KOPT-K1 (cell line): Measurements from ENCODE around the gene LSM8.
"Not testable (repeated sequence)": the region's sequence is repeated elsewhere in the genome, so short reads cannot be mapped to it uniquely, and the experiment has no call there.

Experiments used
- H3K27ac ChIP-seq: fragments of 200-600 bp; sonication (generic); 2 replicates; pipeline ENCODE4 v1.5.1; 2016; ENCODE audit warnings: antibody characterized with exemption, mild to moderate bottlenecking, low read depth, low read length; ENCODE audit not compliant: poor library complexity, severe bottlenecking
- H3K36me3 ChIP-seq: fragments of 200-600 bp; sonication (generic); 2 replicates; pipeline ENCODE4 v1.5.1; 2017; ENCODE audit warnings: antibody characterized with exemption, mild to moderate bottlenecking, low read length, moderate library complexity; ENCODE audit not compliant: insufficient read depth
- H3K9me3 ChIP-seq: fragments of 200-600 bp; sonication (generic); 2 replicates; pipeline ENCODE4 v1.5.1; 2017; ENCODE audit warnings: antibody characterized with exemption, low read length, mild to moderate bottlenecking; ENCODE audit not compliant: insufficient read depth, poor library complexity, severe bottlenecking

Gene LSM8

DNA sequence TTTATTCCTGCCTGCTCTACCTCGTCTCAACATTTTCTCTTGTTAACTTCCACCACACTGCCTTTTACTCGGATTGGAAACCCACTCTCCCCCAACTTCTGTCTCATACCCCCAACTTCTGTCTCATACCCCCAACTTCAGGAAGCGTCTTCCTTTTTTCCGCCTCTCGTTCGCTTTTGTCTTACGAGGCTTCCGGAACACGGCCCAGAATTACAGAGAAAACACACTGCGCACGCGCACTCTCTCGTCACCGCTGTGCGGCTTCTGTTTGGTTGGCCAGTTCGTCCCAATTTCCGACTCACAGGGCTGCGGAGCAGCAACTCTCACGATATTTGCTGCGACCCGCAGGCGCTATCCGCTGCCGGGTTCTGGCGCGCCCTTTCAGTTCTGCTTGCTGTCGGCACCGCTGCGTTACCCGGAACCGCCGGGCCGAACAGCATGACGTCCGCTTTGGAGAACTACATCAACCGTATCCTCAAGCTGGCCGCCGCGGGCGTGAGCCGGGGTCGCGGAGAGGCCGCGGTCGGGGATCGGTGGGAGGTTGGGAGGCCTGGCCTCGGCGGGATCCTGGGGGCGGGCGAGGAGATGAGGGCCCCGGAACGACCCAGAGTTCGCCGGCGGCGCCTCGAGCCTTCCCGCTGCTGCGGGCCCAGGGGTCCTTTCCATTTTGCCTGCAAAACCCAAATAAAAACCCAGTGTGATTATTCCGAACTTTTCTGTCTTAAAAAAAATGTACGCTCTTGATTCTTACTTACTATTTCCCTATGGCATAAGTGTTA, at the start of gene LSM8:
Gene LSM8 (plus strand): TSS at position 379 of the 779 bp plus-strand sequence. CDS start 60 bp downstream, at position 439.
- Histone ChIP-seq H3K36me3 (peaks cover 38% of the 10 kb centered on the region), H3K27ac (peak within 1 kb of the TSS; percentile 82), H3K9me3 (no peaks in the 10 kb centered on the region)

DNA sequence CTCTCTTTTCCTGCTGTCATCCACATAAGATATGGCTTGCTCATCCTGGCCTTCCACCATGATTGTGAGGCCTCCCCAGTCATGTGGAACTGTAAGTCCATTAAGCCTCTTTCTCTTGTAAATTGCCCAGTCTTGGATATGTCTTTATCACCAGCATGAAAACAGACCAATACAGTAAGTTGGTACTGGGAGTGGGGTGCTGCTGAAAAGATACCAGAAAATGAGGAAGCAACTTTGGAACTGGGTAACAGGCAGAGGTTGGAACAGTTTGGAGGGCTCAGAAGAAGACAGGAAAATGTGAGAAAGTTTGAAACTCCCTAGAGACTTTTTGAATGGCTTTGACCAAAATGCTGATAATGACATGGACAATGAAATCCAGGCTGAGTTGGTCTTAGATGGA, 49.5 kb upstream of the LSM8 start:
- H3K9me3 ChIP-seq, H3K27ac ChIP-seq, H3K36me3 ChIP-seq: not testable (repeated sequence)

DNA sequence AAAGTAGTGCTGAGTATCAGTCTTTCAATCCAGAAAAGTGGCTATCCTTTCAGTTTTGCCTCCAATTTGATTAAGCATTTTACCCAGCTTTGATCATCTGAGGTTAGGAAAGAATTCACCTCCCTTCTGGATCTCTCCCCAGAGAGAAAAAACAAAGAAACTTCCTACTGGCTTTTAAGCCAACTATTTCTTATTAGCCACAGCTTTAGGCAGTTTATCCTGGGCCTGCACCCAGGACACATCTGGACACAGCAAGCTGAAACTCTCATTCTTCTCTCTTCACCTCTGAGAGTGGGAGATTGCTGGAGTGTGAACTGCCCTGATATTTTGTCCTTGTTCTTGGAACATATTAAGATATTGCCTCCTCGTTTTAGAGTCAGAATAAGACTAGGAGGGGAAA, 43.5 kb upstream of the LSM8 start:
- H3K9me3 ChIP-seq, result no peaks in the 10 kb centered on the region
- no peaks in the 10 kb centered on the region for H3K36me3 ChIP-seq
- H3K27ac ChIP-seq, result no peak overlapping the region

DNA sequence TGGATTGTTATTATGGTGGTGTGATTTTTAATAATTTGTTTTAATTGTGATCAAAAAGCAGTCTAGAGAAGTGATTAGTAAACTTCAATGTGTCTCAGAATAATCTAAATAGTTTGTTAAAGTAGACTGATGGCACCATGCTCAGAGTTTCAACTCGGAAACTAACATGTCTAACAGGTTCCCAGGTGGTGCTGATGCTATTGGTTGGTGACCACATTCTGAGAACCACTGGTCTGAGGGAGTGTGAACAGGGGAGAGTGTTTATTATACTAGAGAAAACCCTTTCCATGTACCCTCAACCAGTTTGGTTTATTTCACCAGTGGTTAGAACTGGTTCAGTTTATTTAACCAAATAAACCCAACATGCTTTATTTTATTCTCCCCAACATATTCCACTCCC, 42.0 kb upstream of the LSM8 start:
- H3K36me3 ChIP-seq, result no peaks in the 10 kb centered on the region
- H3K9me3 ChIP-seq, result no peaks in the 10 kb centered on the region
- H3K27ac ChIP-seq, result no peak overlapping the region

DNA sequence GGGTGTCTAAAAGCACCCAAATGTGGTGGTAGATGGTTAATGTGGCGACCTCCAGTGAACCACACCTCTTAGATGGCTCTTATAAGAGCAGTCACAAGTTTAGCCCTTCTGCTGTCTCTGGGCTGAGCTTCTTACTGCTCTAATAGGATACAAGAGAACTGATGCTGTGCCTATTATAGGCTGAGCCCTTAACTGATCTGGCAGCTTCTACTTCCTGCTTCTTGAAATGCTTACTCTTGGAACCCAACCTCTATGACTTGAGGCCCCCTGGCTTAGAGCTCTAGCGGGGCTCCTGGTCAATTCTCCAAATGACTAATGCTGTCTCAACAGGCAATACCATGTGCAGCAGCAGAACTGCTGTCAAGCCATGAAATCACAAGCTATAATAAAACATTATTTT, 35.0 kb upstream of the LSM8 start:
- Histone ChIP-seq H3K27ac (no peak overlapping the region), H3K36me3 (no peaks in the 10 kb centered on the region), H3K9me3 (no peaks in the 10 kb centered on the region)

DNA sequence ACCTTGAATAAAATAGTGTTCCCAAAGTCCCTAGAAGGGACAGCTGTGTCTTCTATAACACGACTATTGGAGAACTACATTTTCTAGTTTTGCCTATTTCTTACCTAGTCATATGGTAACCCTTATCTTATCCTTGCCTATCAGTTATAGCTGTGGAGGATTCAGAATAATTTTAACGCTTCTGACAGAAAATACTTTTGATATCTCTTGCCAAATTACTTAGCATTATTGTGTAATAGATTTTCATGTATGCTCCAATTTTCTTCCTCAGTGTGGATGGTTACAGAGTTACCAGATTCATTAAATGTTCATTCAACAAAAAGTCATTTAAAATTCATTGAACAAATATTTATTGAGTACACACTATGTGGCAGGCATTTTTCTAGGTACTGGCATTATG, 34.6 kb upstream of the LSM8 start:
- Histone ChIP-seq H3K27ac (no peak overlapping the region), H3K9me3 (no peaks in the 10 kb centered on the region), H3K36me3 (no peaks in the 10 kb centered on the region)

DNA sequence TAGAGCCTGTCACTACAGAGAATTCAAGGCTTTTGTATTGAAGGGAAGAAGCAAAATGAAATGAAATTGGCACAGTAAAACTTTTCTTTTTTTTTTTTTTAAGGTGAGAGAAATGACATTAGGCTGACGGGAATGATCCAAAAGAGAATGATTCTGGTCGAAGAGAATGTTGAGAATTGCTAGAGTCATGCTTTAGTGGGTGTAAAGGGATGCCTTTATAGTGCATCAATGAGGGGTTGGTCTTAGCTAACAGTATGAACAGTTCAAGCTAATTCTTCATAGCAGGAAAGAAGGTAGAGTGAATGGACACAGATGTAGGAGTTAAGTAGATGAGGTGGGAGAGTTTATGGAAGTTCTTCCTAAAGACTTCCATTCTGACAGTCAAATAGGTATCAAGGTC, 32.3 kb upstream of the LSM8 start:
- H3K36me3 ChIP-seq, result no peaks in the 10 kb centered on the region
- no peak overlapping the region for H3K27ac ChIP-seq
- peaks cover 1% of the 10 kb centered on the region for H3K9me3 ChIP-seq

DNA sequence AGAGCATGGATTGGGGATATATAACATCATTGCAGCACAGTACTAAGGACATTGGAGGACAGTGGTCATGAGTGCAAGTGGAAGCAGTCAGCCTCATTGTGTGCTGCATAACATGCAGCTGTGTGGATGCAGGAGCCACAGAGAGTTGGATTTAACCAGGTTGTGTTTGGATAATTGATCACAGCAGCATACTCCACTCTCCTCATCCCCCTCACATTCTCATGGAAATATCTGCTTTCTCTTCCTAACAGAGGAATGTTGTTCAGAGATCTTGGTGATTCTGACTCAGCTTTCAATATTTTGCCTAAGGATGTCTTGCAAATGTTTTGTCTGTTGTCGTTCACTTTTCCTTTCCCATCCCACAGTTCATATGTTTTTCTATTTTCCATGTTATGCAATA, 31.8 kb upstream of the LSM8 start:
- Histone ChIP-seq H3K27ac (no peak overlapping the region), H3K9me3 (peaks cover 6% of the 10 kb centered on the region), H3K36me3 (no peaks in the 10 kb centered on the region)

DNA sequence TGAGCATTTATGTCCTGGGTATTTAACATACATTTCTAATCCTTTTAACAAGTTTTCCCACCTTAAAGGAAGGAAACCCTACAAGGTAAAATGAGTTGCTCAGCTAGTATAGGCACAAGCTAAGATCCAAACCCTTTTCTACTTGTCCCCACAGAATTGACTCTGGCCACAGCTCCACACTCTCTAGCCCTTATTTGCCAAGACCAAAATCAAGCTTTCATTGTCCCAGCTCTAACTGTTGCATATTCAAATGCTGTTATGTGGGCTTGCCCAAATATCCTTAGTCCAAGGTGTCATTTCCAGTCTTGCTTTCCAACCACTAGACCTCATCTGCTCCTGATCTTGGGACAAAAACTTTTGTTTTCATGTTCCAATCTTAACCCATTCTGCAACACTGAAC, 31.3 kb upstream of the LSM8 start:
- Histone ChIP-seq H3K9me3 (peaks cover 9% of the 10 kb centered on the region), H3K27ac (no peak overlapping the region), H3K36me3 (no peaks in the 10 kb centered on the region)

DNA sequence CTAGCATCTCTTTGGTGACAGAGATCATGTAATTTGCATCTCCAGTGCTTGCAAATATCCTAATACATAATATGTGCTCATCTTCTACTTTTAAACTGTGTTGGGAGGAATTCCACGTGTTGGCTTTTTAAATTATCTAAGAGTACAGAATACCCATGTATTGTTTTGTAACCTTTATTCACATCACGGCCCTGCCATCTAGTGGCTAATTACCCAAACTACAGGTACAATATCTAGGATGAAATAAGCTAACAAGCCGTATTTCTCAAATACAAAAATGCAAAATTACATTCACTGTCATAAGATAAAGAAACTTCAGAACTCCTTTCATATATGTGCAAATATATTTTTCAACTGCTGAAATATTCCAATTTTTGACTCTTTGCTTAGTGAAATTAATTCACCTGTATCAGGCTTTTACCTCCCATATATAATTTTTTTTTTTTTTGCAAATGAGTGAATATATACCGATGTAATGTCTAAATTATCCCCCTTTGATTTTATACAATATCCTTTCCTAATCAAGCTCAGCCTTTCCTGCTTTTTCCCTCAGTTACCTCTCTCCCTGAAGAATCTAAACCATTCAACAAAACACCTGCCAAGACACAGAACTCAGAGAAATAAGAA, 30.3 kb upstream of the LSM8 start:
- no peaks in the 10 kb centered on the region for H3K36me3 ChIP-seq
- H3K27ac ChIP-seq, result no peak overlapping the region
- H3K9me3 ChIP-seq, result peaks cover 19% of the 10 kb centered on the region

DNA sequence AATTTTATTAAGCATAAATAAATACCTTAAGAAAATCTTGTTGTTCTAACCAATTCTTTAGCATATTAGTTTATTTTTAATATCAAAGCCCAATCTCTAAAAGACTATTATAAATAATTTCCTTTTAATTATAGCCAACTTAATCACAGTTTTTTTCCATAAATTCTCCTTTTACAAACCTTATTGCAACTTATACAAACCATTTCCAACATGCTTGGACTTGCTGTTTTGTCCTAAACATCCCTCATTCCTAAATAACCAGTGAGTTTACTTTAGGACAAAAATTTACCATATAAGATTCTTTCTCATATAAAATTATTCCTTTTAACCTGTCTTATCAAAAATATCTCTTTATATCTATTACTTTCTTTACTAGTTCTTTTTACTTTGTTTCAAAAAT, 25.2 kb upstream of the LSM8 start:
- Histone ChIP-seq H3K36me3 (no peaks in the 10 kb centered on the region), H3K9me3 (peaks cover 53% of the 10 kb centered on the region), H3K27ac (no peak overlapping the region)

DNA sequence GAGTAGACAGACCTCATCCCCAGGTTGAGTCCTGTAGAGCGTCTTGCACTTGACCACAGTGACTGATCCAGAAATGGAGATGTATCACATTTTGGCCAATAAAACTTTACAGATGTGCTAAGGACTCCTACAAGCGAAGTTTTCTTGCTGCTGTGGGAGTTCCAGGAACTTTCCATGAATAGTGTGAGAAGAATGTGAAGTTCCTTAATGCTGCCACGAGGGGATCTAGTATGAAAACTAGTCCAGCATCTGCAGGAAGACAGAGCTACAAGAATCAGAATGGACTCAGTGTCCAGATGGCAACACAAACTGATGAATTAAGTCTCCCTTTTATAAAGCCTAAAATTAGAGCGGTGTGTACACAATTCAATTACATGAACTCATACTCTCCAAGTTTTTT, 14.8 kb upstream of the LSM8 start:
- H3K9me3 ChIP-seq, result no peaks in the 10 kb centered on the region
- H3K36me3 ChIP-seq, result no peaks in the 10 kb centered on the region
- H3K27ac ChIP-seq, result no peak overlapping the region

DNA sequence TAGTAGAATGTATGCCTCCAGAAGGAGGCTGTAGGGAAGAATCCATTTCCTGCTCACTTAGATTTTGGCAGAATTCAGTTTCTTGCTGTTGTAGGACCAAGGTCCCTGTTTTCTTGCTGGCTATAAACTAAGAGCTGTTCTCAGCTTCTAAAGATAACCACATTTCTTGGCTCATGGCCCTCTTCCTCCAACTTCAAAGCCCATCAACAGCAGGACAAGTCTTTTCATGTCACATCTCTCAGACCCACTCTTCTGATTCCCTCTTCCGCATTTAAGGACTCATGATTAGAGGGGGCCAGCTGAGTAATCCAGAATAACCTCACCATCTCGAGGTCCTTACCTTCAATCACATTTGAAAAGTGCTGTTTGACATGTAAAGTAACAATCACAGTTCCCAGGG, 8.2 kb upstream of the LSM8 start:
- Histone ChIP-seq H3K36me3 (no peaks in the 10 kb centered on the region), H3K9me3 (no peaks in the 10 kb centered on the region), H3K27ac (no peak overlapping the region)

DNA sequence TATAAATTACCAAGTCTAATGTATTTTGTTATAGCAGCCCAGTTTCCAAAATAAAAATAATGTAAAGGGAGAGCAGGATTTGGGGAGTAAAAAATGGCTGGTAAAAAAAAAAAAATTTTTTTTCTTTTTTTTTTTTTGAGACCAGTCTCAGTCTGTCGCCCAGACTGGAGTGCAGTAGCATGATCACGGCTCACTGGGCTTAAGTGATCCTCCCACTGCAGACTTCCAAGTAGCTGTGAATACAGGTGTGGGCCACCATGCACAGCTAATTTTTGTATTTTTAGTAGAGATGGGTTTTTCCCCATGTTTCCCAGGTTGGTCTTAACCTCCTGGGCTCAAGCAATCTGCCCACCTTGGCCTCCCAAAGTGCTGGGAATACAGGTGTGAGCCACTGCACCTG, 4.8 kb upstream of the LSM8 start:
- Histone ChIP-seq H3K36me3 (no peaks in the 10 kb centered on the region), H3K27ac (no peak overlapping the region), H3K9me3 (no peaks in the 10 kb centered on the region)

DNA sequence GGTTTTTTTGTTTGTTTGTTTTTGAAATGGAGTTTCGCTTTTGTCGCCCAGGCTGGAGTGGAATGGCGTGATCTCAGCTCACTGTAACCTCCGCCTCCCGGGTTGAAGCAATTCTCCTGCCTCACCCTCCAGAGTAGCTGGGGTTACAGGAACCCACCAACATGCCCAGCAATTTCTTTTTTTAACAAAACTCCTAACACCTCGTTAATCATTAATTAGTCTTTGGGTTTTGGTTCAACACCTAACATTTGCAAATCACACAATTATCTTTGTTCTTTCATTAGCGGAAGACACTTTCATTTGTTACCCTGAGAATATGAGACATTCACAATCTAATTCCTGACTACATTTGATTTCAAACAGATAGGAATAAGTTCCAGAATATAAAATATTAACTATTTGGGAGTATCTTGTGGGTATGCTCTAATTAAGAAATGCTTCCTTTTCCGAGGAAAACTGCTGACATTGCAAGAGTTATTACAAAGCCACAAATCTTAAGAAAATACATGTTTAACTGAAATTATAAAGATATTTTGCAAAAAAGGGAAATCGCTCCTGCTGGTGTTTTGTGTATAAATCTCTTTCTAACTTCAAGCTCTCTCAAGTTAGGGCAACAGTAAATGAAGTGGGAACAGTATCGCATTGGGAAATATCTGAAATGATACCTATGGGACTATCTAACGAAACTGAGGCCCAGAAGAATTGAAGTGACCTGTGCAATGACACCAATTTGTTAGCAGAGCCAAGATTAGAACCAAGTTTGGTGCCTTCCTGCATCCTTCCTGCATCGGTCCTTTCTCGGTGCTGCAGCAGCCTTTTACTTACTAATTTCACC, 1.2 kb upstream of the LSM8 start:
- peak overlapping the region; percentile 82 for H3K27ac ChIP-seq
- H3K36me3 ChIP-seq, result peaks cover 26% of the 10 kb centered on the region
- no peaks in the 10 kb centered on the region for H3K9me3 ChIP-seq
